Neural progenitor cell (in vitro differentiated cells): ENCODE data around the gene DSPP. TPM values are rescaled to one million over a fixed set of nuclear protein-coding genes. Genes with fewer than 3 reads are reported as not detected.

Source experiments
- DNase-seq: peaks from one replicate; pipeline ENCODE4 v3.0.0-alpha.2; 2016; ENCODE audit warnings: low spot score
- H2AFZ ChIP-seq: fragments of 200-600 bp; sonication (generic); replicated peaks from 2 replicates; pipeline ENCODE4 v1.6.1; 2016; ENCODE audit warnings: antibody characterized with exemption
- H3F3A ChIP-seq: fragments of 200-600 bp; sonication (generic); 2 replicates; pipeline ENCODE4 v1.6.1; 2016; ENCODE audit warnings: antibody characterized with exemption, low read depth
- H3K27ac ChIP-seq: fragments of 200-600 bp; sonication (generic); 2 replicates; pipeline ENCODE4 v1.5.1; 2016; ENCODE audit warnings: mild to moderate bottlenecking
- H3K27me3 ChIP-seq: fragments of 200-600 bp; sonication (generic); 2 replicates; pipeline ENCODE4 v1.6.1; 2016; ENCODE audit warnings: mild to moderate bottlenecking, moderate library complexity
- H3K36me3 ChIP-seq: fragments of 200-600 bp; sonication (generic); 2 replicates; pipeline ENCODE4 v1.5.1; 2016
- H3K4me1 ChIP-seq: fragments of 200-600 bp; sonication (generic); 2 replicates; pipeline ENCODE4 v1.6.1; 2016; ENCODE audit warnings: mixed run types
- H3K4me2 ChIP-seq: fragments of 200-600 bp; sonication (generic); 2 replicates; pipeline ENCODE4 v1.6.1; 2016
- H3K4me3 ChIP-seq: fragments of 200-600 bp; sonication (generic); 2 replicates; pipeline ENCODE4 v1.5.1; 2016
- H3K79me2 ChIP-seq: fragments of 200-600 bp; sonication (generic); 2 replicates; pipeline ENCODE4 v1.6.1; 2016; ENCODE audit warnings: low read depth
- H3K9ac ChIP-seq: fragments of 200-600 bp; sonication (generic); 2 replicates; pipeline ENCODE4 v1.6.1; 2016
- H3K9me3 ChIP-seq: fragments of 200-600 bp; sonication (generic); 2 replicates; pipeline ENCODE4 v1.5.1; 2016; ENCODE audit warnings: low read depth
- H4K20me1 ChIP-seq: fragments of 200-600 bp; sonication (generic); 2 replicates; pipeline ENCODE4 v1.6.1; 2016; ENCODE audit warnings: low read depth
- H3K27ac Mint-ChIP-seq: 3 replicates; pipeline ENCODE4 v1.8.0; 2021; ENCODE audit warnings: mixed read lengths
- H3K27me3 Mint-ChIP-seq: 2 replicates; pipeline ENCODE4 v1.8.0; 2022; ENCODE audit warnings: low read depth, mild to moderate bottlenecking, inconsistent platforms, moderate library complexity, mixed read lengths; ENCODE audit not compliant: insufficient read depth
- H3K36me3 Mint-ChIP-seq: 3 replicates; pipeline ENCODE4 v1.8.0; 2021; ENCODE audit warnings: mixed read lengths
- H3K4me1 Mint-ChIP-seq: 3 replicates; pipeline ENCODE4 v1.8.0; 2021; ENCODE audit warnings: mixed read lengths
- H3K4me3 Mint-ChIP-seq: 3 replicates; pipeline ENCODE4 v1.8.0; 2021; ENCODE audit warnings: mild to moderate bottlenecking, moderate library complexity, mixed read lengths
- H3K9me3 Mint-ChIP-seq: 3 replicates; pipeline ENCODE4 v1.8.0; 2020; ENCODE audit warnings: mixed read lengths
- EZH2 ChIP-seq: fragments of 200-600 bp; sonication (generic); IDR thresholded peaks from 2 replicates; pipeline ENCODE4 v1.6.1; 2017; ENCODE audit warnings: antibody characterized with exemption, mild to moderate bottlenecking, moderate library complexity
- EZH2phosphoT487 ChIP-seq: fragments of 200-600 bp; sonication (generic); IDR thresholded peaks from 2 replicates; pipeline ENCODE4 v1.6.1; 2017; ENCODE audit warnings: antibody characterized with exemption
- total RNA-seq: library from RNA; depleted of rRNA; stranded (reverse); fragments of >200 nt; gene quantifications from 2 replicates; pipeline ENCODE4 v1.2.3, GENCODE V29; 2015; ENCODE audit warnings: low replicate concordance
- TF ChIP-seq, protein P1 (sequence below): fragments of 200-600 bp; sonication (generic); IDR thresholded peaks from 2 replicates; pipeline ENCODE4 v1.5.1; 2017; ENCODE audit warnings: antibody characterized with exemption, mild to moderate bottlenecking

Gene DSPP
- total RNA-seq, 1 donor from 2014 or later, result 0.21 TPM

DNA sequence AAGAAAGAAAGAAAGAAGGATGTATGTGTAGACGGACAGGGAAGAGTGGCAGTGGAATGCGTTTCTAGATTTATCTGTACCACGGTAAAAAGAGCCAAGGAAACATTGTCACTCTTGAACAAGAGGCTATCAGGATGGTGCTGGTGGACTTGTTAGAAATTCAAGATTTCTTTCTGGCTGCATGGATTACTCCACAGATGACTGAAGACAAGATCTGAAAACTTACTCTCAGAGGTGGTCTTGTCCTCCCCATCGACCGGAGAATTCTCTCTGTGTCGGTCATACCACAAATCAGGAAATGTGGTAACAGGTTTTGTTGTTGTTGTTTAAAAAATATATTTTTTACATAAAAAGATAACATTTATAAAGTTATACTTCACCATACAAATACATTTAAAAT lies 11.8 kb downstream of the DSPP start:
- H3K27ac Mint-ChIP-seq, result no peak overlapping the region
- H3K9ac ChIP-seq, result no peak overlapping the region
- no peak overlapping the region for H2AFZ ChIP-seq
- no peaks in the 10 kb centered on the region for H3K9me3 Mint-ChIP-seq
- H3K27me3 Mint-ChIP-seq, result peaks cover 6% of the 10 kb centered on the region
- H3K4me1 ChIP-seq, result peaks cover 12% of the 10 kb centered on the region
- H4K20me1 ChIP-seq, result no peaks in the 10 kb centered on the region
- no peaks in the 10 kb centered on the region for H3K36me3 Mint-ChIP-seq
- no peak overlapping the region for H3K4me3 ChIP-seq
- no peaks in the 10 kb centered on the region for H3K4me1 Mint-ChIP-seq
- H3F3A ChIP-seq, result no peaks in the 10 kb centered on the region
- no peaks in the 10 kb centered on the region for H3K27me3 ChIP-seq
- H3K9me3 ChIP-seq, result no peaks in the 10 kb centered on the region
- no peak for TF ChIP-seq EZH2phosphoT487
- TF ChIP-seq, protein P1, sequence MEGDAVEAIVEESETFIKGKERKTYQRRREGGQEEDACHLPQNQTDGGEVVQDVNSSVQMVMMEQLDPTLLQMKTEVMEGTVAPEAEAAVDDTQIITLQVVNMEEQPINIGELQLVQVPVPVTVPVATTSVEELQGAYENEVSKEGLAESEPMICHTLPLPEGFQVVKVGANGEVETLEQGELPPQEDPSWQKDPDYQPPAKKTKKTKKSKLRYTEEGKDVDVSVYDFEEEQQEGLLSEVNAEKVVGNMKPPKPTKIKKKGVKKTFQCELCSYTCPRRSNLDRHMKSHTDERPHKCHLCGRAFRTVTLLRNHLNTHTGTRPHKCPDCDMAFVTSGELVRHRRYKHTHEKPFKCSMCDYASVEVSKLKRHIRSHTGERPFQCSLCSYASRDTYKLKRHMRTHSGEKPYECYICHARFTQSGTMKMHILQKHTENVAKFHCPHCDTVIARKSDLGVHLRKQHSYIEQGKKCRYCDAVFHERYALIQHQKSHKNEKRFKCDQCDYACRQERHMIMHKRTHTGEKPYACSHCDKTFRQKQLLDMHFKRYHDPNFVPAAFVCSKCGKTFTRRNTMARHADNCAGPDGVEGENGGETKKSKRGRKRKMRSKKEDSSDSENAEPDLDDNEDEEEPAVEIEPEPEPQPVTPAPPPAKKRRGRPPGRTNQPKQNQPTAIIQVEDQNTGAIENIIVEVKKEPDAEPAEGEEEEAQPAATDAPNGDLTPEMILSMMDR, result no peak
- TF ChIP-seq EZH2, result no peak
- H3K4me2 ChIP-seq, result no peak overlapping the region
- H3K4me3 Mint-ChIP-seq, result no peak overlapping the region
- H3K27ac ChIP-seq, result no peak overlapping the region
- no peak for DNase-seq
- H3K36me3 ChIP-seq, result no peaks in the 10 kb centered on the region
- no peaks in the 10 kb centered on the region for H3K79me2 ChIP-seq

DNA sequence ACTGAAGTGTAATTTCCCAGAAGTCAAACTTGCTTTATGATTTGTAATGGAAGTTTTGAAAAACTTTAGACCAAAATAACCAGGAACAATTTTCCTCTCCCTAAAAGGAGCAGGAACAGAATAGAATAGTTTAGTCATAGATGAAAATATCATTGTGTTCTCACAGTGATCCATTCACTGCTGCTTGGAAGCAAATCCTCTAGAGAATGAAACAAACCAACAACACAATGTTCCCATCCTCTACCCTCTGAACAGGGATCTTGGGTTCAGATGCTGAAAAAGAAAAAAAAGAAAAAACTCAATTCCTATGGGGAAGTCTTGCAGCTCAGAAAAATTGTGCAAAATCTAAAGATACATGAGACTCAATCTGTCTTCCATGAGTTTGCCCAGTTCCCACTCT lies 12.2 kb downstream of the DSPP start:
- Mint-ChIP-seq H3K4me3 (no peak overlapping the region), H3K4me1 (no peaks in the 10 kb centered on the region), H3K27ac (no peak overlapping the region), H3K36me3 (no peaks in the 10 kb centered on the region), H3K27me3 (peaks cover 6% of the 10 kb centered on the region), H3K9me3 (no peaks in the 10 kb centered on the region)
- Histone ChIP-seq H3K4me2 (no peak overlapping the region), H3K4me3 (no peak overlapping the region), H4K20me1 (no peaks in the 10 kb centered on the region), H3K9me3 (no peaks in the 10 kb centered on the region), H3K27me3 (no peaks in the 10 kb centered on the region), H3K79me2 (no peaks in the 10 kb centered on the region), H3K36me3 (no peaks in the 10 kb centered on the region), H3K27ac (no peak overlapping the region), H2AFZ (no peak overlapping the region), H3K4me1 (peaks cover 12% of the 10 kb centered on the region), H3K9ac (no peak overlapping the region), H3F3A (no peaks in the 10 kb centered on the region)
- TF ChIP-seq EZH2phosphoT487 (no peak), EZH2 (no peak)
- TF ChIP-seq, protein P1, result no peak
- no peak for DNase-seq

DNA sequence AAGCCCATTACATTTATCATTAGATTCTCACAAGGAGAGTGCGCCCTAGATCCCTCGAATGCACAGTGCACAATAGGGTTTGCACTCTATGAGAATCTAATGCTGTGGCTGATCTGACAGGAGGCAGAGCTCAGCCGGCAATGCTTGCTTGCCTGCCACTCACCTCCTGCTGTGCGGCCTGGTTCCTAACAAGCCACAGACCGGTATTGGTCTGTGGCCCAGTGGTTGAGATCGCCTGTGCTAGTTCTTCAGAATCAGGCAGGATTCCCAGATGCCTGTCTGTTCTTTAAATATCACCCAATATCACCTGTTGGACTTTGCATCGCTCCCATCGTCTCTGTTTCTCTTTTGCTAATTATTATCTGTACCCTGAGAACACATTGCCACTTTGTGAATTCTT lies 14.0 kb downstream of the DSPP start:
- peak overlapping the region; percentile 77 for H2AFZ ChIP-seq
- Mint-ChIP-seq H3K27ac (no peak overlapping the region), H3K9me3 (no peaks in the 10 kb centered on the region), H3K4me1 (no peaks in the 10 kb centered on the region), H3K27me3 (peaks cover 4% of the 10 kb centered on the region), H3K4me3 (no peak overlapping the region), H3K36me3 (no peaks in the 10 kb centered on the region)
- H4K20me1 ChIP-seq, result no peaks in the 10 kb centered on the region
- TF ChIP-seq, protein P1, result no peak
- no peak for TF ChIP-seq EZH2phosphoT487
- no peak for TF ChIP-seq EZH2
- H3K79me2 ChIP-seq, result no peaks in the 10 kb centered on the region
- no peaks in the 10 kb centered on the region for H3K36me3 ChIP-seq
- no peaks in the 10 kb centered on the region for H3K9me3 ChIP-seq
- H3K9ac ChIP-seq, result no peak overlapping the region
- H3K4me2 ChIP-seq, result no peak overlapping the region
- no peaks in the 10 kb centered on the region for H3K27me3 ChIP-seq
- H3K4me1 ChIP-seq, result peaks cover 12% of the 10 kb centered on the region
- no peak overlapping the region for H3K27ac ChIP-seq
- no peaks in the 10 kb centered on the region for H3F3A ChIP-seq
- DNase-seq, result peak; percentile 37
- H3K4me3 ChIP-seq, result no peak overlapping the region

DNA sequence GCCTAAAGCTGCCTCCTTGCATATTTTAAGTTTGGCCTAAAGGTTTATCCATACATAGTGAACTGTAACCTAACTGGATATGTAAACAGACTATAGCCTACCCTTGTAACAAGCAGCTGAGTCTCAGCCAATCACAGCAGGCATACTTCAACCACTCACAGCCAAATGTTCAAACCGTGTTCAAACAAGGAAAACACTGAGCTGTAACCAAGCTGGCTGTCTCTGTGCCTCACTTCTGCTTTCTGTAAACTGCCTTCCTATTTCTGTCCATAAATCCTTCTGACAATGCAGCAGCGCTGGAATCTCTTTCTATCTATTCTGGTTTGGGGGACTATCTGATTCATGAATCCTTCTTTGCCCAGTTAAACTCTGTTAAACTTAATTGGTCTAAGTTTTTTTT lies 16.4 kb downstream of the DSPP start:
- H3K4me3 Mint-ChIP-seq, result no peak overlapping the region

More for the DNA sequence above, 16.4 kb downstream of the DSPP start:
- Histone ChIP-seq H3K27me3 (no peaks in the 10 kb centered on the region), H3F3A (no peaks in the 10 kb centered on the region), H3K4me3 (no peak overlapping the region), H4K20me1 (no peaks in the 10 kb centered on the region), H3K4me2 (no peak overlapping the region), H3K27ac (no peak overlapping the region), H3K4me1 (peaks cover 12% of the 10 kb centered on the region), H3K9me3 (no peaks in the 10 kb centered on the region), H3K9ac (no peak overlapping the region), H3K79me2 (no peaks in the 10 kb centered on the region), H2AFZ (no peak overlapping the region), H3K36me3 (no peaks in the 10 kb centered on the region)
- no peak for TF ChIP-seq EZH2
- no peak for TF ChIP-seq EZH2phosphoT487
- TF ChIP-seq, protein P1, result no peak
- H3K36me3 Mint-ChIP-seq, result no peaks in the 10 kb centered on the region
- no peak overlapping the region for H3K27ac Mint-ChIP-seq
- H3K4me1 Mint-ChIP-seq, result no peaks in the 10 kb centered on the region
- DNase-seq, result no peak
- H3K27me3 Mint-ChIP-seq, result peaks cover 4% of the 10 kb centered on the region
- H3K9me3 Mint-ChIP-seq, result no peaks in the 10 kb centered on the region
